DND-41 (cell line): Measurements from ENCODE around the gene HBG2.

Experiments
- ATAC-seq: fragments of 200-7000 bp; cut with Tn5 transposase; 3 replicates; pipeline ENCODE4 v1.9.1; 2021; ENCODE audit warnings: low read depth; ENCODE audit not compliant: insufficient read depth
- DNase-seq: peaks from one replicate; pipeline ENCODE4 v3.0.0-alpha.2; 2020
- H2AFZ ChIP-seq: 2 replicates; pipeline ENCODE4 v1.6.0; 2012; ENCODE audit warnings: low read depth, low read length
- H3K27ac ChIP-seq: 2 replicates; pipeline ENCODE4 v1.5.1; 2012; ENCODE audit warnings: low read length, inconsistent platforms
- H3K27me3 ChIP-seq: fragments of 200-600 bp; sonication (generic); 2 replicates; pipeline ENCODE4 v1.6.0; 2012; ENCODE audit warnings: low read length, mild to moderate bottlenecking, inconsistent platforms; ENCODE audit not compliant: insufficient read depth, poor library complexity
- H3K36me3 ChIP-seq: 2 replicates; pipeline ENCODE4 v1.5.1; 2012; ENCODE audit warnings: low read length, inconsistent platforms; ENCODE audit not compliant: insufficient read depth
- H3K4me1 ChIP-seq: 2 replicates; pipeline ENCODE4 v1.5.1; 2012; ENCODE audit warnings: mild to moderate bottlenecking, low read length; ENCODE audit not compliant: insufficient read depth
- H3K4me2 ChIP-seq: 2 replicates; pipeline ENCODE4 v1.6.0; 2012; ENCODE audit warnings: mild to moderate bottlenecking, moderate library complexity, low read length, inconsistent platforms; ENCODE audit not compliant: insufficient read depth
- H3K4me3 ChIP-seq, 2 experiments: fragments of 200-600 bp in 1 of 2; shearing (Covaris generic) in 1 of 2; 2 replicates each; pipeline ENCODE4 v1.5.1; 2012 to 2016; ENCODE audit warnings: inconsistent platforms in 2 of 2, low read length in 2 of 2, mild to moderate bottlenecking in 2 of 2, low read depth in 1 of 2, moderate library complexity in 1 of 2
- H3K79me2 ChIP-seq: 2 replicates; pipeline ENCODE4 v1.6.0; 2012; ENCODE audit warnings: low read length, inconsistent platforms; ENCODE audit not compliant: insufficient read depth
- H3K9ac ChIP-seq: 2 replicates; pipeline ENCODE4 v1.6.0; 2012; ENCODE audit warnings: low read depth, mild to moderate bottlenecking, inconsistent platforms, low read length, moderate library complexity
- H3K9me3 ChIP-seq: 2 replicates; pipeline ENCODE4 v1.5.1; 2012; ENCODE audit warnings: low read length, moderate library complexity, mild to moderate bottlenecking, inconsistent platforms; ENCODE audit not compliant: insufficient read depth, severe bottlenecking
- H4K20me1 ChIP-seq: 2 replicates; pipeline ENCODE4 v1.6.0; 2012; ENCODE audit warnings: low read length; ENCODE audit not compliant: insufficient read depth
- CTCF ChIP-seq: IDR thresholded peaks from 2 replicates; pipeline ENCODE4 v1.5.1; 2012; ENCODE audit warnings: borderline replicate concordance, low read length, moderate library complexity, mild to moderate bottlenecking; ENCODE audit not compliant: poor library complexity, severe bottlenecking; ENCODE audit errors: extremely low read depth
- EZH2 ChIP-seq: IDR thresholded peaks from 3 replicates; pipeline ENCODE4 v1.6.1; 2012; ENCODE audit warnings: borderline replicate concordance, low read depth, mild to moderate bottlenecking, moderate library complexity, low read length, inconsistent platforms; ENCODE audit not compliant: severe bottlenecking

Gene HBG2

GRCh38 chr11:5242933-5243815, 11.4 kb downstream of the HBG2 start:
- no peak for DNase-seq
- no peaks in the 10 kb centered on the region for H3K4me1 ChIP-seq
- no peak for TF ChIP-seq CTCF
- no peaks in the 10 kb centered on the region for H4K20me1 ChIP-seq
- H3K9me3 ChIP-seq, result no peaks in the 10 kb centered on the region
- H3K36me3 ChIP-seq, result no peaks in the 10 kb centered on the region
- H3K4me2 ChIP-seq, result no peak overlapping the region
- H3K27me3 ChIP-seq, result peaks cover 18% of the 10 kb centered on the region
- H2AFZ ChIP-seq, result no peak overlapping the region
- no peak overlapping the region for H3K4me3 ChIP-seq
- H3K9ac ChIP-seq, result no peak overlapping the region
- no peak overlapping the region for H3K27ac ChIP-seq
- ATAC-seq, result no peak
- no peaks in the 10 kb centered on the region for H3K79me2 ChIP-seq

- Histone ChIP-seq H3K4me3 (no peak overlapping the region), H3K27me3 (peaks cover 18% of the 10 kb centered on the region), H4K20me1 (no peaks in the 10 kb centered on the region), H3K4me1 (no peaks in the 10 kb centered on the region), H3K9ac (no peak overlapping the region), H3K79me2 (no peaks in the 10 kb centered on the region), H3K27ac (no peak overlapping the region), H3K4me2 (no peak overlapping the region), H3K36me3 (no peaks in the 10 kb centered on the region), H2AFZ (no peak overlapping the region), H3K9me3 (no peaks in the 10 kb centered on the region)
- ATAC-seq (no peak), DNase-seq (no peak)
- no peak for TF ChIP-seq EZH2
- TF ChIP-seq CTCF, result no peak
Observed at GRCh38 chr11:5242208-5242607, 12.4 kb downstream of the HBG2 start.

GRCh38 chr11:5241458-5241857, 13.1 kb downstream of the HBG2 start:
- Histone ChIP-seq H3K9me3 (no peaks in the 10 kb centered on the region), H3K27me3 (peaks cover 18% of the 10 kb centered on the region), H3K4me2 (no peak overlapping the region), H3K79me2 (no peaks in the 10 kb centered on the region), H2AFZ (no peak overlapping the region), H3K27ac (no peak overlapping the region), H4K20me1 (no peaks in the 10 kb centered on the region), H3K9ac (no peak overlapping the region), H3K4me3 (no peak overlapping the region), H3K36me3 (no peaks in the 10 kb centered on the region), H3K4me1 (no peaks in the 10 kb centered on the region)
- no peak for DNase-seq
- no peak for ATAC-seq
- TF ChIP-seq CTCF, result no peak
- no peak for TF ChIP-seq EZH2
